Effector memory CD8-positive, alpha-beta T cell (primary cell): ENCODE data around the gene COPB1.

ENCODE experiments used
- ATAC-seq: fragments of 150-1000 bp; cut with Tn5 transposase; replicated peaks from 2 replicates; pipeline ENCODE4 v1.10.0; 2021; ENCODE audit warnings: mild to moderate bottlenecking, moderate library complexity
- DNase-seq, 3 experiments: peaks; one replicate each; pipeline ENCODE4 v3.0.0; 2021
- H3K27ac Mint-ChIP-seq, 2 donors: one replicate each; pipeline ENCODE4 v1.8.0; 2022; ENCODE audit warnings: mild to moderate bottlenecking in 2 of 2, mixed read lengths in 2 of 2, moderate library complexity in 2 of 2
- H3K27me3 Mint-ChIP-seq, 2 donors: one replicate each; pipeline ENCODE4 v1.8.0; 2022; ENCODE audit warnings: mixed read lengths in 2 of 2
- H3K36me3 Mint-ChIP-seq: one replicate; pipeline ENCODE4 v1.8.0; 2022; ENCODE audit warnings: mild to moderate bottlenecking, moderate library complexity, mixed read lengths; ENCODE audit not compliant: insufficient read depth
- H3K4me1 Mint-ChIP-seq, 2 donors: one replicate each; pipeline ENCODE4 v1.8.0; 2022; ENCODE audit warnings: low read depth in 2 of 2, mixed read lengths in 2 of 2
- H3K4me3 Mint-ChIP-seq, 2 donors: one replicate each; pipeline ENCODE4 v1.8.0; 2022; ENCODE audit warnings: mild to moderate bottlenecking in 2 of 2, mixed read lengths in 2 of 2, moderate library complexity in 2 of 2
- H3K9me3 Mint-ChIP-seq, 2 donors: one replicate each; pipeline ENCODE4 v1.8.0; 2022; ENCODE audit warnings: mixed read lengths in 2 of 2

Gene COPB1

GRCh38 chr11:14444441-14445189 lies 55.0 kb downstream of the COPB1 start:
- H3K4me3 Mint-ChIP-seq = no peak overlapping the region
- no peak for ATAC-seq
- no peak overlapping the region for H3K27ac Mint-ChIP-seq
- no peaks in the 10 kb centered on the region for H3K9me3 Mint-ChIP-seq
- peaks cover 19 to 35% of the 10 kb centered on the region in 2 donors for H3K4me1 Mint-ChIP-seq
- no peaks in the 10 kb centered on the region for H3K36me3 Mint-ChIP-seq
- no peak for DNase-seq
- no peaks in the 10 kb centered on the region for H3K27me3 Mint-ChIP-seq

GRCh38 chr11:14443638-14444037 lies 56.0 kb downstream of the COPB1 start:
- Mint-ChIP-seq H3K4me1 (peaks cover 28 to 45% of the 10 kb centered on the region in 2 donors), H3K9me3 (no peaks in the 10 kb centered on the region), H3K36me3 (no peaks in the 10 kb centered on the region), H3K4me3 (no peak overlapping the region), H3K27ac (no peak overlapping the region), H3K27me3 (no peaks in the 10 kb centered on the region)
- ATAC-seq = no peak
- no peak for DNase-seq

GRCh38 chr11:14435717-14436512 lies 63.7 kb downstream of the COPB1 start:
- peak; percentile 14 to 31 (median 20) for DNase-seq
- H3K4me3 Mint-ChIP-seq = peak overlapping the region; percentile 2 to 61
- H3K27me3 Mint-ChIP-seq = no peaks in the 10 kb centered on the region
- peaks cover 0 to 7% of the 10 kb centered on the region in 2 donors for H3K9me3 Mint-ChIP-seq
- H3K27ac Mint-ChIP-seq = peak overlapping the region; percentile 47 to 63
- ATAC-seq = peak; percentile 99
- no peaks in the 10 kb centered on the region for H3K36me3 Mint-ChIP-seq
- peaks cover 35 to 45% of the 10 kb centered on the region in 2 donors for H3K4me1 Mint-ChIP-seq

GRCh38 chr11:14425621-14426020 lies 74.0 kb downstream of the COPB1 start:
- Mint-ChIP-seq H3K27ac (no peak overlapping the region), H3K27me3 (no peaks in the 10 kb centered on the region), H3K9me3 (peaks cover 0 to 8% of the 10 kb centered on the region in 2 donors), H3K36me3 (no peaks in the 10 kb centered on the region), H3K4me3 (no peak overlapping the region), H3K4me1 (no peaks in the 10 kb centered on the region)
- DNase-seq (no peak), ATAC-seq (no peak)

- no peak for DNase-seq
- ATAC-seq = no peak
- H3K4me1 Mint-ChIP-seq = peaks cover 3% of the 10 kb centered on the region in 2 donors
- H3K27ac Mint-ChIP-seq = no peak overlapping the region
- H3K9me3 Mint-ChIP-seq = no peaks in the 10 kb centered on the region
- no peaks in the 10 kb centered on the region for H3K36me3 Mint-ChIP-seq
- H3K27me3 Mint-ChIP-seq = no peaks in the 10 kb centered on the region
- no peak overlapping the region for H3K4me3 Mint-ChIP-seq
These were observed 75.5 kb downstream of the COPB1 start for GRCh38 chr11:14424096-14424495.

- H3K27me3 Mint-ChIP-seq = no peaks in the 10 kb centered on the region
- peaks cover 3 to 6% of the 10 kb centered on the region in 2 donors for H3K4me1 Mint-ChIP-seq
- ATAC-seq (no peak), DNase-seq (no peak)
- H3K27ac Mint-ChIP-seq = no peak overlapping the region
- H3K36me3 Mint-ChIP-seq = no peaks in the 10 kb centered on the region
- H3K4me3 Mint-ChIP-seq = no peak overlapping the region
- no peaks in the 10 kb centered on the region for H3K9me3 Mint-ChIP-seq
These were observed 76.0 kb downstream of the COPB1 start for GRCh38 chr11:14423633-14424032.

GRCh38 chr11:14422814-14423182 lies 76.8 kb downstream of the COPB1 start:
- no peak for DNase-seq
- no peaks in the 10 kb centered on the region for H3K9me3 Mint-ChIP-seq
- H3K27ac Mint-ChIP-seq = no peak overlapping the region
- no peaks in the 10 kb centered on the region for H3K27me3 Mint-ChIP-seq
- no peaks in the 10 kb centered on the region for H3K36me3 Mint-ChIP-seq
- H3K4me1 Mint-ChIP-seq = peaks cover 5 to 9% of the 10 kb centered on the region in 2 donors
- H3K4me3 Mint-ChIP-seq = no peak overlapping the region
- ATAC-seq = no peak

- no peak overlapping the region for H3K4me3 Mint-ChIP-seq
- ATAC-seq (no peak), DNase-seq (no peak)
- H3K36me3 Mint-ChIP-seq = no peaks in the 10 kb centered on the region
- no peaks in the 10 kb centered on the region for H3K9me3 Mint-ChIP-seq
- H3K4me1 Mint-ChIP-seq = peaks cover 9 to 14% of the 10 kb centered on the region in 2 donors
- H3K27ac Mint-ChIP-seq = no peak overlapping the region
- H3K27me3 Mint-ChIP-seq = no peaks in the 10 kb centered on the region
These were observed 77.4 kb downstream of the COPB1 start for GRCh38 chr11:14422052-14422813.

GRCh38 chr11:14420223-14420622 lies 79.4 kb downstream of the COPB1 start:
- peak overlapping the region in 1 of 2 donors; percentile 33 for H3K27ac Mint-ChIP-seq
- H3K9me3 Mint-ChIP-seq = no peaks in the 10 kb centered on the region
- ATAC-seq = no peak
- H3K27me3 Mint-ChIP-seq = no peaks in the 10 kb centered on the region
- H3K4me1 Mint-ChIP-seq = peaks cover 19 to 31% of the 10 kb centered on the region in 2 donors
- DNase-seq = no peak
- H3K4me3 Mint-ChIP-seq = no peak overlapping the region
- H3K36me3 Mint-ChIP-seq = peaks cover 2% of the 10 kb centered on the region

GRCh38 chr11:14418801-14419417 lies 80.7 kb downstream of the COPB1 start:
- Mint-ChIP-seq H3K4me3 (no peak overlapping the region), H3K9me3 (no peaks in the 10 kb centered on the region)

GRCh38 chr11:14417617-14418374 lies 81.8 kb downstream of the COPB1 start:
- Mint-ChIP-seq H3K36me3 (peaks cover 6% of the 10 kb centered on the region), H3K4me1 (peaks cover 35 to 44% of the 10 kb centered on the region in 2 donors), H3K27me3 (no peaks in the 10 kb centered on the region), H3K27ac (no peak overlapping the region), H3K4me3 (no peak overlapping the region), H3K9me3 (no peaks in the 10 kb centered on the region)
- DNase-seq = no peak
- ATAC-seq = no peak

More at GRCh38 chr11:14418801-14419417, 80.7 kb downstream of the COPB1 start:
- Mint-ChIP-seq H3K4me1 (peaks cover 29 to 41% of the 10 kb centered on the region in 2 donors), H3K36me3 (peaks cover 6% of the 10 kb centered on the region), H3K27ac (peak overlapping the region in 1 of 2 donors; percentile 63), H3K27me3 (no peaks in the 10 kb centered on the region)
- DNase-seq = no peak
- no peak for ATAC-seq

- ATAC-seq = no peak
- H3K9me3 Mint-ChIP-seq = no peaks in the 10 kb centered on the region
- H3K27ac Mint-ChIP-seq = peak overlapping the region in 1 of 2 donors; percentile 95
These were observed 82.4 kb downstream of the COPB1 start for GRCh38 chr11:14417186-14417585.

More at GRCh38 chr11:14417186-14417585, 82.4 kb downstream of the COPB1 start:
- Mint-ChIP-seq H3K36me3 (peaks cover 6% of the 10 kb centered on the region), H3K4me3 (no peak overlapping the region), H3K27me3 (no peaks in the 10 kb centered on the region), H3K4me1 (peaks cover 35 to 44% of the 10 kb centered on the region in 2 donors)
- no peak for DNase-seq
